Stomach (tissue), 9 donors: Measurements from ENCODE around the gene PGBD5. TPM values are rescaled to one million over a fixed set of nuclear protein-coding genes. Genes with fewer than 3 reads are reported as not detected.

Experiments
- DNase-seq, 2 donors: peaks; one replicate each; pipeline versions ENCODE4 v3.0.0 to v3.0.0-alpha.2; 2013 to 2019
- H3K27ac ChIP-seq, 5 donors: fragments of 200-600 bp in 4 of 5; sonication (generic) in 4 of 5; one replicate each; pipeline ENCODE4 v1.5.1; 2013 to 2019; ENCODE audit warnings: mild to moderate bottlenecking in 1 of 5, moderate library complexity in 1 of 5
- H3K27me3 ChIP-seq, 3 donors: fragments of 200-600 bp; sonication (generic); one replicate each; pipeline ENCODE4 v1.5.1; 2017 to 2019; ENCODE audit warnings: mixed run types in 1 of 3
- H3K36me3 ChIP-seq, 4 donors: fragments of 200-600 bp; sonication (generic); 1 replicate in 3 of 4; 2 replicates in 1 of 4; pipeline ENCODE4 v1.5.1; 2016 to 2019
- H3K4me1 ChIP-seq, 4 donors: fragments of 200-600 bp; sonication (generic); one replicate each; pipeline ENCODE4 v1.5.1; 2016 to 2019
- H3K4me3 ChIP-seq, 4 donors: fragments of 200-600 bp; sonication (generic) in 3 of 4; one replicate each; pipeline ENCODE4 v1.5.1; 2016 to 2019; ENCODE audit warnings: mild to moderate bottlenecking in 1 of 4
- H3K9me3 ChIP-seq, 4 donors: fragments of 200-600 bp; sonication (generic); one replicate each; pipeline ENCODE4 v1.5.1; 2016 to 2019
- EP300 ChIP-seq: sonication (generic); formaldehyde crosslinking; IDR thresholded peaks from one replicate; pipeline ENCODE4 v1.6.1; 2017; ENCODE audit warnings: antibody characterized with exemption
- POLR2A ChIP-seq, 4 donors: fragments of 450-650 bp; IDR thresholded peaks; one replicate each; pipeline ENCODE4 v1.6.1; 2016; ENCODE audit warnings: antibody characterized with exemption in 4 of 4, control low read depth in 2 of 4, mild to moderate bottlenecking in 1 of 4, moderate library complexity in 1 of 4
- POLR2AphosphoS5 ChIP-seq, 3 donors: sonication (generic); formaldehyde crosslinking; IDR thresholded peaks; one replicate each; pipeline ENCODE4 v1.6.1; 2016; ENCODE audit warnings: antibody characterized with exemption in 3 of 3
- WGBS, 5 donors: extraction: QIAGEN DNeasy Blood & Tissue Kit in 3 of 5; methylation state at CpG; one replicate each; pipeline versions ENCODE4 v1.1.5 to v1.1.7; 2013 to 2018; 5-methylcytosine and 5-hydroxymethylcytosine counted together
- intact Hi-C: fragments of 100-400 bp; cut with DNase I; formaldehyde crosslinking; loops from one replicate; pipeline ENCODE4 v1.15.1; 2023; ENCODE audit warnings: low total_unique reads
- polyA plus RNA-seq, 3 donors: library from polyadenylated mRNA; stranded (reverse); fragments of 200-250 nt; gene quantifications; one replicate each; pipeline ENCODE4 v1.2.3, GENCODE V29; 2013
- total RNA-seq, 5 donors: library from RNA; depleted of rRNA; stranded (reverse); fragments of >200 nt; gene quantifications; one replicate each; pipeline versions ENCODE4 v1.1.0 to v1.2.3, GENCODE V29; 2014 to 2016
- TF ChIP-seq, protein P1 (sequence below), 7 experiments: fragments of 450-650 bp in 4 of 7; fragments of 200-600 bp in 3 of 7; sonication (generic) in 3 of 7; IDR thresholded peaks; one replicate each; pipeline ENCODE4 v1.5.1; 2016 to 2019; ENCODE audit warnings: antibody characterized with exemption in 7 of 7, control low read depth in 2 of 7, mild to moderate bottlenecking in 1 of 7
- donor health status: healthy with polysubstance abuse.
- donor health status: Bipolar disorder and iron deficiency.
- donor health status: healthy.

Gene PGBD5
- total and polyA plus RNA-seq, 8 donors = under 0.01 to 1.2 (median 0.34) TPM

DNA sequence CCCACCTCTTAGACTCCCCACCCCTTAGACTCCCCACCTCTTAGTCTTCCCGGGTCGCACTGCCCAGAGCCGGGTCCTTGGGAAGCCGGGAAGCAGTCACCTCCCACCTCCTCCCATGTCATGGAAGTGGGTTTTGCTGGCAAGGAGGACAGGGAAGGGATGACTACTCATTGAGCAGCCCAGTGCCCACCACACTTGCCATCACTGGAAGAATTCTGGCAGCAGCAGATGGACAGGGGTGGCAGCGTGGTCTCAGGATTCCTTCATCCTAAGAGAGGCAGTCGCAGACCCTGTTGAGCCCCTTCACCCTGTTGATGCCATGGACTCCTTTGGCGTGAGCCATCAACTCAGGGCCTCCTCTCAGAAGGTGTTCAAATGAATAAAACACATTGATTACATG lies 140.8 kb downstream of the PGBD5 start:
- TF ChIP-seq, protein P1, sequence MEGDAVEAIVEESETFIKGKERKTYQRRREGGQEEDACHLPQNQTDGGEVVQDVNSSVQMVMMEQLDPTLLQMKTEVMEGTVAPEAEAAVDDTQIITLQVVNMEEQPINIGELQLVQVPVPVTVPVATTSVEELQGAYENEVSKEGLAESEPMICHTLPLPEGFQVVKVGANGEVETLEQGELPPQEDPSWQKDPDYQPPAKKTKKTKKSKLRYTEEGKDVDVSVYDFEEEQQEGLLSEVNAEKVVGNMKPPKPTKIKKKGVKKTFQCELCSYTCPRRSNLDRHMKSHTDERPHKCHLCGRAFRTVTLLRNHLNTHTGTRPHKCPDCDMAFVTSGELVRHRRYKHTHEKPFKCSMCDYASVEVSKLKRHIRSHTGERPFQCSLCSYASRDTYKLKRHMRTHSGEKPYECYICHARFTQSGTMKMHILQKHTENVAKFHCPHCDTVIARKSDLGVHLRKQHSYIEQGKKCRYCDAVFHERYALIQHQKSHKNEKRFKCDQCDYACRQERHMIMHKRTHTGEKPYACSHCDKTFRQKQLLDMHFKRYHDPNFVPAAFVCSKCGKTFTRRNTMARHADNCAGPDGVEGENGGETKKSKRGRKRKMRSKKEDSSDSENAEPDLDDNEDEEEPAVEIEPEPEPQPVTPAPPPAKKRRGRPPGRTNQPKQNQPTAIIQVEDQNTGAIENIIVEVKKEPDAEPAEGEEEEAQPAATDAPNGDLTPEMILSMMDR (IDR thresholded peaks at IDR 0.05) = no peak
- TF ChIP-seq POLR2A (IDR thresholded peaks at IDR 0.05) (no peak), EP300 (no peak), POLR2AphosphoS5 (IDR thresholded peaks at IDR 0.05) (no peak)
- Histone ChIP-seq H3K9me3 (no peaks in the 10 kb centered on the region), H3K27me3 (peaks cover 0 to 11% (median 0%) of the 10 kb centered on the region in 3 donors), H3K27ac (no peak overlapping the region), H3K36me3 (peaks cover 3 to 38% (median 17%) of the 10 kb centered on the region in 4 donors), H3K4me1 (peaks cover 0 to 11% (median 2%) of the 10 kb centered on the region in 4 donors), H3K4me3 (no peak overlapping the region)
- 83 to 92% (median 88%) methylated on average over 5 to 7 of the region's 7 CpGs for WGBS, 5 donors
- intact Hi-C loops = no loop called here
- no peak for DNase-seq

DNA sequence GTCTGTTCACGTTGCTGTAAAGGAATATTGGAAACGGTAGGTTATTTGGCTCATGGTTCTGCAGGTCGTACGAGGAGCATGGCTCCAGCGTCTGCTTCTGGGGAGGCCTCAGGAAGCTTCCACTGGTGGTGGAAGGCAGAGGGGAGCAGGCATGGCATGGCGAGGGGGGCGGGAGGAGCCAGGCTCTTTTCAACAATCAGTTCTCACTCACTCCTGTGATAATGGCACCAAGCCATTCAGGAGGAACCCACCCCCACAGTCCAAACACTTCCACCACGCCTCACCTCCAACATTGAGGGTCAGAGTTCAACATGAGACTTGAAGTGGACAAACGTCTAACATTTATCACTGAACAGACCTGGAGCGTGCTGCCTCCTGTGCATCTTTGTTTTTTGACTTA lies 141.2 kb downstream of the PGBD5 start:
- intact Hi-C loops = no loop called here
- TF ChIP-seq POLR2AphosphoS5 (IDR thresholded peaks at IDR 0.05) (no peak), POLR2A (IDR thresholded peaks at IDR 0.05) (no peak), EP300 (no peak)
- TF ChIP-seq, protein P1 (IDR thresholded peaks at IDR 0.05) = no peak
- H3K4me3 ChIP-seq = no peak overlapping the region
- DNase-seq = no peak
- H3K27me3 ChIP-seq = peaks cover 0 to 11% (median 0%) of the 10 kb centered on the region in 3 donors
- no peak overlapping the region for H3K27ac ChIP-seq
- peaks cover 0 to 11% (median 2%) of the 10 kb centered on the region in 4 donors for H3K4me1 ChIP-seq
- H3K9me3 ChIP-seq = no peaks in the 10 kb centered on the region
- 64 to 72% (median 70%) methylated on average over 9 to 10 of the region's 10 CpGs for WGBS, 5 donors
- peaks cover 7 to 43% (median 21%) of the 10 kb centered on the region in 4 donors for H3K36me3 ChIP-seq

DNA sequence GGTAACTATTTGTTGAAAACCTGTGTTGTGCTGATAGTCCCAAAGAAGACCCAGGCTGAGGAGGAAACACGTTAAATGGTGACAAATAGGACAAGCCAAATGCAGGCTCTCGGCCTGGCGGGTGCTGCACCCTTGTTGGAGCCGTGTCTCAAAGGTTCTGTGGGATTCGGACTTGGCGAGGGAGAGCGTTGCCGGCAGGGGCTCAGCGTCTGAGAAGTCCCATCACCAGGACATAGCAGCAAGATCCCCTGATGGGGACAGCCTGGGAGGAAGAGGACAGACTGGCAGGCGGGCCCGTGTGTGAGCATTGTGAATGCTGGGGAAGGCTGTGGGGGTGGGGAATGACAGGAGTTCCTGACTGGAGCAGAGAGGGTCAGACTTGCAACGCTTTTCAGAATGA lies 142.5 kb downstream of the PGBD5 start:
- Histone ChIP-seq H3K27ac (no peak overlapping the region), H3K36me3 (peaks cover 14 to 55% (median 33%) of the 10 kb centered on the region in 4 donors), H3K27me3 (peaks cover 0 to 9% (median 0%) of the 10 kb centered on the region in 3 donors), H3K4me3 (no peak overlapping the region), H3K9me3 (no peaks in the 10 kb centered on the region), H3K4me1 (peaks cover 0 to 11% (median 2%) of the 10 kb centered on the region in 4 donors)
- DNase-seq = no peak
- 89 to 95% (median 94%) methylated on average over 12 of the region's 12 CpGs for WGBS, 5 donors
- intact Hi-C loops = no loop called here
- TF ChIP-seq POLR2AphosphoS5 (IDR thresholded peaks at IDR 0.05) (no peak), POLR2A (IDR thresholded peaks at IDR 0.05) (no peak), EP300 (no peak)
- TF ChIP-seq, protein P1 (IDR thresholded peaks at IDR 0.05) = no peak

DNA sequence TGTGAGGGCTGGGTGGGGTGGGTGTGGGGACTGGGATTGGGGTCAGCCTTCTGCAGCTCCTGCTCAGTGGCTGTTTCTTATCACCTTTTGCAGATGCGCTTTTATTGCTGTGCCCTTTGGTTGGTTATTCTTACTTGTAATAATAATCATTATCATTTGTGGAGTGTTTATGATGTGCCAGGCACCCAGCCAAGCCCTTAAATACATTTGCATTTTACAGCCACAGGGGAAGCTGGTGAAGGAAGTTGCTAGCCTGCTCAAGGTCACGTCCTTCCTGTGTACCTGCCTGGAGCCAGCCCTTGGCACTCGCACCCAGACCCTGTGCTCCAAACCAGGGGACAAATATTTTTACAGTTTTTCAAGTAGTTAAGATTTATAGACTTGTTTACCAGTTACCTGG lies 144.0 kb downstream of the PGBD5 start:
- peaks cover 20 to 69% (median 46%) of the 10 kb centered on the region in 4 donors for H3K36me3 ChIP-seq
- TF ChIP-seq, protein P1 (IDR thresholded peaks at IDR 0.05) = no peak
- no peak overlapping the region for H3K4me3 ChIP-seq
- H3K27me3 ChIP-seq = no peaks in the 10 kb centered on the region
- intact Hi-C loops = no loop called here
- WGBS, 5 donors = 20 to 56% (median 24%) methylated on average over 3 of the region's 3 CpGs
- H3K4me1 ChIP-seq = peaks cover 0 to 22% (median 5%) of the 10 kb centered on the region in 4 donors
- H3K9me3 ChIP-seq = no peaks in the 10 kb centered on the region
- DNase-seq = peak; percentile 40 to 71
- no peak overlapping the region for H3K27ac ChIP-seq
